PFSK-1 (cell line): ENCODE results near the gene DLD.

Source experiments
- FOXP2 ChIP-seq: optimal IDR thresholded peaks from 2 replicates; pipeline ENCODE3; 2011; ENCODE audit warnings: borderline replicate concordance, control low read depth, inconsistent platforms; ENCODE audit not compliant: insufficient read depth; ENCODE audit errors: extremely low read length, extremely low read depth
- POLR2AphosphoS5 ChIP-seq: IDR thresholded peaks from 2 replicates; pipeline ENCODE4 v1.6.1; 2012; ENCODE audit warnings: low read depth, mild to moderate bottlenecking, control low read depth, low read length, moderate library complexity
- SIN3A ChIP-seq: IDR thresholded peaks from 2 replicates; pipeline ENCODE4 v1.6.1; 2012; ENCODE audit warnings: mild to moderate bottlenecking, low read length, moderate library complexity, borderline replicate concordance; ENCODE audit not compliant: insufficient read depth
- TAF1 ChIP-seq: IDR thresholded peaks from 2 replicates; pipeline ENCODE4 v1.6.1; 2012; ENCODE audit warnings: low read length, control low read depth, borderline replicate concordance; ENCODE audit not compliant: insufficient read depth
- TF ChIP-seq, protein P1 (sequence below), 2 experiments: IDR thresholded peaks; 2 replicates each; pipeline versions ENCODE4 v1.6.1 to v1.8.0; 2011 to 2012; ENCODE audit warnings: low read depth in 2 of 2, low read length in 2 of 2, control low read depth in 1 of 2, inconsistent platforms in 1 of 2, mild to moderate bottlenecking in 1 of 2, moderate library complexity in 1 of 2; ENCODE audit not compliant: insufficient read depth in 1 of 2

DNA sequence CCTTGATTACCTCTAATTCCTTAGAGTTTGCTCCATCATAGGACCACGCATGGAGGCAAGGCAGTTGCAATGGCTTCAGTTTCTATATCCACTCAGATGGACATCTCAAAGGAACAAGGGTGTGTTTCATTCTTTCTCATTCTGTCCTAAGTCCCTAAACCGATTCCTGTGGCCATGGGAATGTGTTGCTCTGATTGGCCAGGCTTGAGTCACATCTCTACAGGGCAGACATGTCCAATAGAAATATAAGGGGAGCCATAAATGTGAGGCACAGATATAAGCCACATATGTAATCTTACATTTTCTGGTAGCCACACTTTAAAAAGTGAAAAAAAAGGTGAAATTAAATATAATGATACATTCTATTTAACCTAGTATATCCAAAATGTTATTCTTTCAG is 16.9 kb upstream of the DLD start:
- TF ChIP-seq, protein P1, sequence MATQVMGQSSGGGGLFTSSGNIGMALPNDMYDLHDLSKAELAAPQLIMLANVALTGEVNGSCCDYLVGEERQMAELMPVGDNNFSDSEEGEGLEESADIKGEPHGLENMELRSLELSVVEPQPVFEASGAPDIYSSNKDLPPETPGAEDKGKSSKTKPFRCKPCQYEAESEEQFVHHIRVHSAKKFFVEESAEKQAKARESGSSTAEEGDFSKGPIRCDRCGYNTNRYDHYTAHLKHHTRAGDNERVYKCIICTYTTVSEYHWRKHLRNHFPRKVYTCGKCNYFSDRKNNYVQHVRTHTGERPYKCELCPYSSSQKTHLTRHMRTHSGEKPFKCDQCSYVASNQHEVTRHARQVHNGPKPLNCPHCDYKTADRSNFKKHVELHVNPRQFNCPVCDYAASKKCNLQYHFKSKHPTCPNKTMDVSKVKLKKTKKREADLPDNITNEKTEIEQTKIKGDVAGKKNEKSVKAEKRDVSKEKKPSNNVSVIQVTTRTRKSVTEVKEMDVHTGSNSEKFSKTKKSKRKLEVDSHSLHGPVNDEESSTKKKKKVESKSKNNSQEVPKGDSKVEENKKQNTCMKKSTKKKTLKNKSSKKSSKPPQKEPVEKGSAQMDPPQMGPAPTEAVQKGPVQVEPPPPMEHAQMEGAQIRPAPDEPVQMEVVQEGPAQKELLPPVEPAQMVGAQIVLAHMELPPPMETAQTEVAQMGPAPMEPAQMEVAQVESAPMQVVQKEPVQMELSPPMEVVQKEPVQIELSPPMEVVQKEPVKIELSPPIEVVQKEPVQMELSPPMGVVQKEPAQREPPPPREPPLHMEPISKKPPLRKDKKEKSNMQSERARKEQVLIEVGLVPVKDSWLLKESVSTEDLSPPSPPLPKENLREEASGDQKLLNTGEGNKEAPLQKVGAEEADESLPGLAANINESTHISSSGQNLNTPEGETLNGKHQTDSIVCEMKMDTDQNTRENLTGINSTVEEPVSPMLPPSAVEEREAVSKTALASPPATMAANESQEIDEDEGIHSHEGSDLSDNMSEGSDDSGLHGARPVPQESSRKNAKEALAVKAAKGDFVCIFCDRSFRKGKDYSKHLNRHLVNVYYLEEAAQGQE (IDR thresholded peaks at IDR 0.05; ENCODE audit: insufficient read depth in 1 of 2, low read depth in 2 of 2, low read length in 2 of 2), result no peak
- TF ChIP-seq SIN3A (no peak), POLR2AphosphoS5 (no peak), TAF1 (no peak), FOXP2 (no peak)
